GM18519 (cell line): ENCODE measurements around the gene TLNRD1.
"Not testable (repeated sequence)": the region's sequence is repeated elsewhere in the genome, so short reads cannot be mapped to it uniquely, and the experiment has no call there.

ENCODE experiments used
- ATAC-seq: cut with Tn5 transposase; IDR thresholded peaks from one replicate; pipeline ENCODE4 v1.9.1; 2021; ENCODE audit warnings: mild to moderate bottlenecking, moderate library complexity; ENCODE audit not compliant: unreplicated experiment, low FRiP score

Gene TLNRD1

GRCh38 chr15:81000624-81001151, at the start of gene TLNRD1:
TLNRD1 (plus strand) TSS chr15:81000923; CDS start chr15:81002272, 1,349 bp downstream.
- ATAC-seq: peak; percentile 36

- ATAC-seq: no peak
Measured at GRCh38 chr15:80951941-80952340, 48.8 kb upstream of the TLNRD1 start.

- no peak for ATAC-seq
Measured at GRCh38 chr15:80953001-80953952, 47.4 kb upstream of the TLNRD1 start.

GRCh38 chr15:80953953-80954778, 46.6 kb upstream of the TLNRD1 start:
- ATAC-seq: no peak

- not testable (repeated sequence) for ATAC-seq
Measured at GRCh38 chr15:80955571-80956452, 44.9 kb upstream of the TLNRD1 start.

GRCh38 chr15:80957556-80957955, 43.2 kb upstream of the TLNRD1 start:
- ATAC-seq: no peak

GRCh38 chr15:80957976-80958375, 42.7 kb upstream of the TLNRD1 start:
- ATAC-seq: no peak

GRCh38 chr15:80958818-80959495, 41.8 kb upstream of the TLNRD1 start:
- ATAC-seq: no peak

GRCh38 chr15:80965454-80965853, 35.3 kb upstream of the TLNRD1 start:
- ATAC-seq: not testable (repeated sequence)

- no peak for ATAC-seq
Measured at GRCh38 chr15:80966431-80967197, 34.1 kb upstream of the TLNRD1 start.

- ATAC-seq: no peak
Measured at GRCh38 chr15:80967451-80967850, 33.3 kb upstream of the TLNRD1 start.

GRCh38 chr15:80967991-80968510, 32.7 kb upstream of the TLNRD1 start:
- ATAC-seq: no peak

GRCh38 chr15:80969316-80969715, 31.4 kb upstream of the TLNRD1 start:
- no peak for ATAC-seq

GRCh38 chr15:80970018-80970657, 30.6 kb upstream of the TLNRD1 start:
- no peak for ATAC-seq

- no peak for ATAC-seq
Measured at GRCh38 chr15:80970658-80971057, 30.1 kb upstream of the TLNRD1 start.

GRCh38 chr15:80971143-80971542, 29.6 kb upstream of the TLNRD1 start:
- no peak for ATAC-seq

GRCh38 chr15:80972276-80972675, 28.4 kb upstream of the TLNRD1 start:
- no peak for ATAC-seq

- ATAC-seq: no peak
Measured at GRCh38 chr15:80974914-80975313, 25.8 kb upstream of the TLNRD1 start.
